Activated CD8-positive, alpha-beta memory T cell treated with anti-CD3 and anti-CD28 coated beads, Interleukin-2, amount 50 U/mL, for 4 hours (primary cell): ENCODE data around the gene C12orf60.

Experiments used
- DNase-seq: peaks from one replicate; pipeline ENCODE4 v3.0.0-alpha.2; 2020

The C12orf60 gene

GRCh38 chr12:14779834-14780233 is 23.6 kb upstream of the C12orf60 start:
- DNase-seq, result no peak

- DNase-seq, result no peak
Observed at GRCh38 chr12:14780859-14781258, 22.6 kb upstream of the C12orf60 start.

GRCh38 chr12:14781563-14781962 is 21.9 kb upstream of the C12orf60 start:
- no peak for DNase-seq

- DNase-seq, result no peak
Observed at GRCh38 chr12:14782756-14783155, 20.7 kb upstream of the C12orf60 start.

- no peak for DNase-seq
Observed at GRCh38 chr12:14784471-14784870, 19.0 kb upstream of the C12orf60 start.

- no peak for DNase-seq
Observed at GRCh38 chr12:14785568-14785967, 17.9 kb upstream of the C12orf60 start.

- DNase-seq, result no peak
Observed at GRCh38 chr12:14795028-14795448, 8.4 kb upstream of the C12orf60 start.

GRCh38 chr12:14802247-14802646 is 1.2 kb upstream of the C12orf60 start:
- DNase-seq, result no peak

GRCh38 chr12:14802721-14803010 is 804 bp upstream of the C12orf60 start:
- no peak for DNase-seq

- DNase-seq, result no peak
Observed at GRCh38 chr12:14803830-14804160, 325 bp downstream of the C12orf60 start.

- DNase-seq, result no peak
Observed at GRCh38 chr12:14810167-14810952, 6.9 kb downstream of the C12orf60 start.

GRCh38 chr12:14810953-14811483 is 7.5 kb downstream of the C12orf60 start:
- DNase-seq, result no peak

- DNase-seq, result no peak
Observed at GRCh38 chr12:14811486-14811885, 8.0 kb downstream of the C12orf60 start.

- DNase-seq, result no peak
Observed at GRCh38 chr12:14814014-14814413, 10.5 kb downstream of the C12orf60 start, which contains the start of gene SMCO3. TSS of gene SMCO3 (minus strand) at chr12:14814182. CDS start at chr12:14806680, 7,502 bp downstream.

- DNase-seq, result no peak
Observed at GRCh38 chr12:14824012-14824634, 20.7 kb downstream of the C12orf60 start.

GRCh38 chr12:14825256-14825655 is 21.8 kb downstream of the C12orf60 start:
- no peak for DNase-seq

- no peak for DNase-seq
Observed at GRCh38 chr12:14826491-14826890, 23.0 kb downstream of the C12orf60 start.

- no peak for DNase-seq
Observed at GRCh38 chr12:14827043-14827442, 23.6 kb downstream of the C12orf60 start.

GRCh38 chr12:14828892-14829291 is 25.4 kb downstream of the C12orf60 start:
- DNase-seq, result no peak

GRCh38 chr12:14833336-14833735 is 29.9 kb downstream of the C12orf60 start:
- DNase-seq, result no peak

GRCh38 chr12:14833952-14834351 is 30.5 kb downstream of the C12orf60 start:
- no peak for DNase-seq

GRCh38 chr12:14834509-14834908 is 31.0 kb downstream of the C12orf60 start:
- no peak for DNase-seq

- DNase-seq, result no peak
Observed at GRCh38 chr12:14836336-14837210, 33.1 kb downstream of the C12orf60 start.

- DNase-seq, result no peak
Observed at GRCh38 chr12:14839262-14839661, 35.8 kb downstream of the C12orf60 start.
